SK-N-SH treated with all-trans-retinoic acid at 6 μM for 48 hours (cell line): ENCODE measurements around the gene CAB39L.

Experiments used
- ATAC-seq: fragments of 200-7000 bp; cut with Tn5 transposase; 3 replicates; pipeline ENCODE4 v1.9.1; 2020; ENCODE audit warnings: mild to moderate bottlenecking, moderate library complexity
- ARNTL ChIP-seq: fragments of 450-650 bp; formaldehyde crosslinking; IDR thresholded peaks from 2 replicates; pipeline ENCODE4 v1.5.0; 2020; ENCODE audit warnings: low read depth, mild to moderate bottlenecking, moderate library complexity, borderline replicate concordance
- BACH2 ChIP-seq: fragments of 250-450 bp; sonication (Bioruptor Pico); IDR thresholded peaks from 2 replicates; pipeline ENCODE4 v1.9.0; 2021; ENCODE audit warnings: mild to moderate bottlenecking, borderline replicate concordance
- CSDC2 ChIP-seq: fragments of 250-450 bp; sonication (Bioruptor Pico); IDR thresholded peaks from 2 replicates; pipeline ENCODE4 v1.5.0; 2020; ENCODE audit warnings: mild to moderate bottlenecking, moderate library complexity
- ESRRG ChIP-seq: fragments of 250-450 bp; sonication (Bioruptor Pico); IDR thresholded peaks from 2 replicates; pipeline ENCODE4 v1.6.1; 2021; ENCODE audit warnings: mild to moderate bottlenecking
- GLIS3 ChIP-seq: fragments of 250-450 bp; sonication (Bioruptor Pico); IDR thresholded peaks from 2 replicates; pipeline ENCODE4 v1.5.0; 2020; ENCODE audit warnings: mild to moderate bottlenecking, moderate library complexity
- ISL1 ChIP-seq: fragments of 250-450 bp; sonication (Bioruptor Pico); IDR thresholded peaks from 2 replicates; pipeline ENCODE4 v2.1.2; 2022; ENCODE audit warnings: mild to moderate bottlenecking, moderate library complexity
- OSR1 ChIP-seq: fragments of 250-450 bp; sonication (Bioruptor Pico); IDR thresholded peaks from 2 replicates; pipeline ENCODE4 v1.8.0; 2022; ENCODE audit warnings: moderate library complexity, mild to moderate bottlenecking, inconsistent platforms
- PPARA ChIP-seq: fragments of 250-450 bp; sonication (Bioruptor Pico); IDR thresholded peaks from 2 replicates; pipeline ENCODE4 v1.5.0; 2020; ENCODE audit warnings: mild to moderate bottlenecking, borderline replicate concordance
- RARB ChIP-seq: fragments of 250-450 bp; sonication (Bioruptor Pico); IDR thresholded peaks from 2 replicates; pipeline ENCODE4 v1.8.0; 2021; ENCODE audit warnings: mild to moderate bottlenecking, moderate library complexity
- TOX ChIP-seq: fragments of 250-450 bp; sonication (Bioruptor Pico); IDR thresholded peaks from 2 replicates; pipeline ENCODE4 v1.8.0; 2021; ENCODE audit warnings: mild to moderate bottlenecking, moderate library complexity, borderline replicate concordance
- ZC3H10 ChIP-seq: fragments of 250-450 bp; sonication (Bioruptor Pico); IDR thresholded peaks from 2 replicates; pipeline ENCODE4 v1.5.1; 2021; ENCODE audit warnings: mild to moderate bottlenecking, moderate library complexity
- ZNF565 ChIP-seq: fragments of 450-650 bp; formaldehyde crosslinking; conservative IDR thresholded peaks from 2 replicates; pipeline ENCODE4 v1.5.0; 2020; ENCODE audit warnings: low read depth, mild to moderate bottlenecking, moderate library complexity
- ZNF70 ChIP-seq: fragments of 450-650 bp; formaldehyde crosslinking; IDR thresholded peaks from 2 replicates; pipeline ENCODE4 v1.5.0; 2020; ENCODE audit warnings: mild to moderate bottlenecking, moderate library complexity
- ZNF8 ChIP-seq: fragments of 450-650 bp; formaldehyde crosslinking; IDR thresholded peaks from 2 replicates; pipeline ENCODE4 v1.5.0; 2020; ENCODE audit warnings: mild to moderate bottlenecking, moderate library complexity
- TF ChIP-seq, protein P1 (sequence below): fragments of 250-450 bp; sonication (Bioruptor Pico); IDR thresholded peaks from 2 replicates; pipeline ENCODE4 v1.5.1; 2021; ENCODE audit warnings: mild to moderate bottlenecking, moderate library complexity
- TF ChIP-seq, protein P2 (sequence below): fragments of 250-450 bp; sonication (Bioruptor Pico); IDR thresholded peaks from 2 replicates; pipeline ENCODE4 v1.5.0; 2020; ENCODE audit warnings: mild to moderate bottlenecking, moderate library complexity
- TF ChIP-seq, protein P3 (sequence below): fragments of 250-450 bp; sonication (Bioruptor Pico); IDR thresholded peaks from 2 replicates; pipeline ENCODE4 v1.5.1; 2020; ENCODE audit warnings: low read depth, mild to moderate bottlenecking, moderate library complexity
- TF ChIP-seq, protein P4 (sequence below): fragments of 250-450 bp; sonication (Bioruptor Pico); IDR thresholded peaks from 2 replicates; pipeline ENCODE4 v1.8.0; 2020; ENCODE audit warnings: mild to moderate bottlenecking, moderate library complexity, borderline replicate concordance
- TF ChIP-seq, protein P5 (sequence below): fragments of 250-450 bp; sonication (Bioruptor Pico); IDR thresholded peaks from 2 replicates; pipeline ENCODE4 v1.8.0; 2021; ENCODE audit warnings: low read depth, mild to moderate bottlenecking, moderate library complexity, borderline replicate concordance

Gene CAB39L

DNA sequence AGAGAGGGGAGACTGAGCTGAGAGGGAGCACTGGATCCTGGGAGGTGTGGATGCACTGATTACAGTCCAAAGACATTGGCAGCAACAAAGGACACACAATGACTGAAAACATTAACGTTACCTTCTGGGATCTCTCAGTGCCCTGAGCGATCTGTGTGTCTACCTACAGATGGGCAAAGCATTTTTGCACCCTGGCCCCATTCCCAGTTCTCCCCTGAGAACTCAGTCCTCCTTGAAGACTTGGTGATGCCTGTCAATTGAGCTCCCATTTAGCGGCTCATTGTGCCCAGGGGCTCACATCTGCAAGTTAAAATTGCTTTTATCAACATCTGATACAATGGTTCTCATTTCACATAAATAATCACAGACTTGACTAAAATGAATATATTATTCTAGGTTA, 133.6 kb downstream of the CAB39L start:
- no peak for ATAC-seq

DNA sequence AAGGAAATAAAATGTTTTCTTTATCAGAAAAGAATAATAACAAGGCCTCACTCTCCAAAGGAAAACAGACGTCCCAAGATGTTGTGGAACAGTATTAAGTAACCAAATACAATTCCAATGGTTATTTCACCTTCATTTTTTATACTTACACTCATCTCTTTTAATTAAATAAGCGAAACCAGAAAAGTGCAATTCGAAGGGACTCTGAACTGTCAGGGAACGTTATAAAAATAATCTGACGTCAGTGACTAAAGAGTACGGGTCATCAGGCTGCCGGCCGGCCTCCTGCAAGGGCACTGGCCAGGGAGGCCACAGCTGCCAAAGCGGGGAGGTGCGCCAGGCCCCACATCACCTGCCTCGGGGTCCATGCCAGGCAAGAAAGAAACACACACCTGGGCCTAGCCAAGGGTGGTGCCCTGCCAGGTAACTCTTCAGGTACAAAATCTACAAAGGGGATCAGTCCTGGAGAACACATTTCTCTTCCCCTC, 134.9 kb downstream of the CAB39L start:
- TF ChIP-seq ZC3H10 (CRISPR knock-in tag) (no peak), RARB (no peak), OSR1 (no peak), BACH2 (CRISPR knock-in tag) (no peak), CSDC2 (CRISPR knock-in tag) (no peak), ZNF8 (no peak), ARNTL (CRISPR knock-in tag) (no peak), TOX (CRISPR knock-in tag) (no peak), ESRRG (CRISPR knock-in tag) (no peak), ISL1 (CRISPR knock-in tag) (no peak), GLIS3 (no peak), ZNF565 (CRISPR knock-in tag) (no peak)
- TF ChIP-seq, protein P1, sequence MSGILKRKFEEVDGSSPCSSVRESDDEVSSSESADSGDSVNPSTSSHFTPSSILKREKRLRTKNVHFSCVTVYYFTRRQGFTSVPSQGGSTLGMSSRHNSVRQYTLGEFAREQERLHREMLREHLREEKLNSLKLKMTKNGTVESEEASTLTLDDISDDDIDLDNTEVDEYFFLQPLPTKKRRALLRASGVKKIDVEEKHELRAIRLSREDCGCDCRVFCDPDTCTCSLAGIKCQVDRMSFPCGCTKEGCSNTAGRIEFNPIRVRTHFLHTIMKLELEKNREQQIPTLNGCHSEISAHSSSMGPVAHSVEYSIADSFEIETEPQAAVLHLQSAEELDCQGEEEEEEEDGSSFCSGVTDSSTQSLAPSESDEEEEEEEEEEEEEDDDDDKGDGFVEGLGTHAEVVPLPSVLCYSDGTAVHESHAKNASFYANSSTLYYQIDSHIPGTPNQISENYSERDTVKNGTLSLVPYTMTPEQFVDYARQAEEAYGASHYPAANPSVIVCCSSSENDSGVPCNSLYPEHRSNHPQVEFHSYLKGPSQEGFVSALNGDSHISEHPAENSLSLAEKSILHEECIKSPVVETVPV (CRISPR knock-in tag): no peak
- TF ChIP-seq, protein P2, sequence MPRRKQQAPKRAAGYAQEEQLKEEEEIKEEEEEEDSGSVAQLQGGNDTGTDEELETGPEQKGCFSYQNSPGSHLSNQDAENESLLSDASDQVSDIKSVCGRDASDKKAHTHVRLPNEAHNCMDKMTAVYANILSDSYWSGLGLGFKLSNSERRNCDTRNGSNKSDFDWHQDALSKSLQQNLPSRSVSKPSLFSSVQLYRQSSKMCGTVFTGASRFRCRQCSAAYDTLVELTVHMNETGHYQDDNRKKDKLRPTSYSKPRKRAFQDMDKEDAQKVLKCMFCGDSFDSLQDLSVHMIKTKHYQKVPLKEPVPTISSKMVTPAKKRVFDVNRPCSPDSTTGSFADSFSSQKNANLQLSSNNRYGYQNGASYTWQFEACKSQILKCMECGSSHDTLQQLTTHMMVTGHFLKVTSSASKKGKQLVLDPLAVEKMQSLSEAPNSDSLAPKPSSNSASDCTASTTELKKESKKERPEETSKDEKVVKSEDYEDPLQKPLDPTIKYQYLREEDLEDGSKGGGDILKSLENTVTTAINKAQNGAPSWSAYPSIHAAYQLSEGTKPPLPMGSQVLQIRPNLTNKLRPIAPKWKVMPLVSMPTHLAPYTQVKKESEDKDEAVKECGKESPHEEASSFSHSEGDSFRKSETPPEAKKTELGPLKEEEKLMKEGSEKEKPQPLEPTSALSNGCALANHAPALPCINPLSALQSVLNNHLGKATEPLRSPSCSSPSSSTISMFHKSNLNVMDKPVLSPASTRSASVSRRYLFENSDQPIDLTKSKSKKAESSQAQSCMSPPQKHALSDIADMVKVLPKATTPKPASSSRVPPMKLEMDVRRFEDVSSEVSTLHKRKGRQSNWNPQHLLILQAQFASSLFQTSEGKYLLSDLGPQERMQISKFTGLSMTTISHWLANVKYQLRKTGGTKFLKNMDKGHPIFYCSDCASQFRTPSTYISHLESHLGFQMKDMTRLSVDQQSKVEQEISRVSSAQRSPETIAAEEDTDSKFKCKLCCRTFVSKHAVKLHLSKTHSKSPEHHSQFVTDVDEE (CRISPR knock-in tag): no peak
- TF ChIP-seq, protein P3, sequence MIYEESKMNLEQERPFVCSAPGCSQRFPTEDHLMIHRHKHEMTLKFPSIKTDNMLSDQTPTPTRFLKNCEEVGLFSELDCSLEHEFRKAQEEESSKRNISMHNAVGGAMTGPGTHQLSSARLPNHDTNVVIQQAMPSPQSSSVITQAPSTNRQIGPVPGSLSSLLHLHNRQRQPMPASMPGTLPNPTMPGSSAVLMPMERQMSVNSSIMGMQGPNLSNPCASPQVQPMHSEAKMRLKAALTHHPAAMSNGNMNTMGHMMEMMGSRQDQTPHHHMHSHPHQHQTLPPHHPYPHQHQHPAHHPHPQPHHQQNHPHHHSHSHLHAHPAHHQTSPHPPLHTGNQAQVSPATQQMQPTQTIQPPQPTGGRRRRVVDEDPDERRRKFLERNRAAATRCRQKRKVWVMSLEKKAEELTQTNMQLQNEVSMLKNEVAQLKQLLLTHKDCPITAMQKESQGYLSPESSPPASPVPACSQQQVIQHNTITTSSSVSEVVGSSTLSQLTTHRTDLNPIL (CRISPR knock-in tag): no peak
- TF ChIP-seq, protein P4, sequence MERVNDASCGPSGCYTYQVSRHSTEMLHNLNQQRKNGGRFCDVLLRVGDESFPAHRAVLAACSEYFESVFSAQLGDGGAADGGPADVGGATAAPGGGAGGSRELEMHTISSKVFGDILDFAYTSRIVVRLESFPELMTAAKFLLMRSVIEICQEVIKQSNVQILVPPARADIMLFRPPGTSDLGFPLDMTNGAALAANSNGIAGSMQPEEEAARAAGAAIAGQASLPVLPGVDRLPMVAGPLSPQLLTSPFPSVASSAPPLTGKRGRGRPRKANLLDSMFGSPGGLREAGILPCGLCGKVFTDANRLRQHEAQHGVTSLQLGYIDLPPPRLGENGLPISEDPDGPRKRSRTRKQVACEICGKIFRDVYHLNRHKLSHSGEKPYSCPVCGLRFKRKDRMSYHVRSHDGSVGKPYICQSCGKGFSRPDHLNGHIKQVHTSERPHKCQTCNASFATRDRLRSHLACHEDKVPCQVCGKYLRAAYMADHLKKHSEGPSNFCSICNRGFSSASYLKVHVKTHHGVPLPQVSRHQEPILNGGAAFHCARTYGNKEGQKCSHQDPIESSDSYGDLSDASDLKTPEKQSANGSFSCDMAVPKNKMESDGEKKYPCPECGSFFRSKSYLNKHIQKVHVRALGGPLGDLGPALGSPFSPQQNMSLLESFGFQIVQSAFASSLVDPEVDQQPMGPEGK: no peak
- TF ChIP-seq, protein P5, sequence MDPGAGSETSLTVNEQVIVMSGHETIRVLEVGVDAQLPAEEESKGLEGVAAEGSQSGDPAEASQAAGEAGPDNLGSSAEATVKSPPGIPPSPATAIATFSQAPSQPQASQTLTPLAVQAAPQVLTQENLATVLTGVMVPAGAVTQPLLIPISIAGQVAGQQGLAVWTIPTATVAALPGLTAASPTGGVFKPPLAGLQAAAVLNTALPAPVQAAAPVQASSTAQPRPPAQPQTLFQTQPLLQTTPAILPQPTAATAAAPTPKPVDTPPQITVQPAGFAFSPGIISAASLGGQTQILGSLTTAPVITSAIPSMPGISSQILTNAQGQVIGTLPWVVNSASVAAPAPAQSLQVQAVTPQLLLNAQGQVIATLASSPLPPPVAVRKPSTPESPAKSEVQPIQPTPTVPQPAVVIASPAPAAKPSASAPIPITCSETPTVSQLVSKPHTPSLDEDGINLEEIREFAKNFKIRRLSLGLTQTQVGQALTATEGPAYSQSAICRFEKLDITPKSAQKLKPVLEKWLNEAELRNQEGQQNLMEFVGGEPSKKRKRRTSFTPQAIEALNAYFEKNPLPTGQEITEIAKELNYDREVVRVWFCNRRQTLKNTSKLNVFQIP (CRISPR knock-in tag): no peak
- no peak for ATAC-seq

More for the DNA sequence above, 133.6 kb downstream of the CAB39L start:
- TF ChIP-seq PPARA (CRISPR knock-in tag) (no peak), OSR1 (no peak), ZNF70 (CRISPR knock-in tag) (no peak), ESRRG (CRISPR knock-in tag) (no peak), TOX (CRISPR knock-in tag) (no peak), ZNF565 (CRISPR knock-in tag) (no peak), ISL1 (CRISPR knock-in tag) (no peak), CSDC2 (CRISPR knock-in tag) (no peak)
- TF ChIP-seq, protein P2 (CRISPR knock-in tag): no peak
- TF ChIP-seq, protein P3 (CRISPR knock-in tag): no peak
- TF ChIP-seq, all 23 proteins: peak for 0
